A549 (cell line): Measurements from ENCODE around the gene TRIM10. TPM values are rescaled to one million over a fixed set of nuclear protein-coding genes. Genes with fewer than 3 reads are reported as not detected.

Experiments
- ATAC-seq, 2 experiments: fragments of 200-7000 bp in 1 of 2; fragments of >200 bp in 1 of 2; cut with Nextera tagmentation in 1 of 2; cut with Tn5 transposase in 1 of 2; 3 replicates each; pipeline versions ENCODE4 v1.8.0 to v1.9.1; 2018 to 2020; ENCODE audit warnings: mild to moderate bottlenecking in 1 of 2, moderate library complexity in 1 of 2
- CTCF ChIA-PET: fragments of 300-600 bp; sonication (Branson Sonifier 250); formaldehyde crosslinking; extraction: SDS; loops from one replicate; lab custom pipeline; 2021; ENCODE audit warnings: antibody characterized with exemption, inconsistent platforms; lab: Yijun Ruan, JAX
- POLR2A ChIA-PET: fragments of 350-600 bp; formaldehyde crosslinking; extraction: SDS; loops from one replicate; lab custom pipeline; 2021; ENCODE audit warnings: antibody characterized with exemption, inconsistent platforms; lab: Yijun Ruan, JAX
- DNase-seq, 2 experiments: peaks; one replicate each; pipeline versions ENCODE4 v3.0.0 to v3.0.0-alpha.2; 2011 to 2016; ENCODE audit warnings: low read depth in 1 of 2, low spot score in 1 of 2
- FAIRE-seq: peaks from 2 replicates; lab custom pipeline; 2011; peaks lifted over from hg19 to GRCh38; lab: Jason Lieb, UNC
- H3K27ac ChIP-seq, 2 experiments: fragments of >200 bp; sonication (Bioruptor Twin); formaldehyde crosslinking; 3 replicates each; pipeline ENCODE4 v1.5.1; 2016 to 2017
- H3K4me1 ChIP-seq: fragments of >200 bp; sonication (Bioruptor Twin); formaldehyde crosslinking; 3 replicates; pipeline ENCODE4 v1.6.1; 2016
- H3K4me2 ChIP-seq: fragments of >200 bp; sonication (Bioruptor Twin); formaldehyde crosslinking; 3 replicates; pipeline ENCODE4 v1.6.1; 2016
- H3K4me3 ChIP-seq: fragments of >200 bp; sonication (Bioruptor Twin); formaldehyde crosslinking; 3 replicates; pipeline ENCODE4 v1.5.1; 2016
- H3K9me3 ChIP-seq: fragments of >200 bp; sonication (Bioruptor Twin); formaldehyde crosslinking; 3 replicates; pipeline ENCODE4 v1.6.1; 2016
- CBX2 ChIP-seq: fragments of 200-600 bp; sonication (generic); IDR thresholded peaks from 2 replicates; pipeline ENCODE4 v1.6.1; 2016; ENCODE audit warnings: low read depth, mild to moderate bottlenecking, borderline replicate concordance
- CEBPB ChIP-seq, 2 experiments: fragments of >200 bp in 1 of 2; sonication (Bioruptor Twin) in 1 of 2; formaldehyde crosslinking in 1 of 2; IDR thresholded peaks; 2 replicates each; pipeline ENCODE4 v1.6.1; 2012 to 2016
- EHF ChIP-seq: fragments of 250-450 bp; sonication (Bioruptor Pico); IDR thresholded peaks from 2 replicates; pipeline ENCODE4 v1.5.0; 2020; ENCODE audit warnings: mild to moderate bottlenecking
- FOSB ChIP-seq: fragments of 250-450 bp; sonication (Bioruptor Pico); IDR thresholded peaks from 2 replicates; pipeline ENCODE4 v1.5.0; 2020; ENCODE audit warnings: mild to moderate bottlenecking, moderate library complexity
- FOXS1 ChIP-seq: fragments of 250-450 bp; sonication (Bioruptor Pico); IDR thresholded peaks from 2 replicates; pipeline ENCODE4 v1.5.0; 2020; ENCODE audit warnings: mild to moderate bottlenecking, moderate library complexity
- HEYL ChIP-seq: fragments of 250-450 bp; sonication (Bioruptor Pico); IDR thresholded peaks from 2 replicates; pipeline ENCODE4 v1.8.0; 2021; ENCODE audit warnings: mild to moderate bottlenecking, moderate library complexity
- KDM5A ChIP-seq: fragments of 200-600 bp; sonication (generic); IDR thresholded peaks from 2 replicates; pipeline ENCODE4 v1.6.1; 2016; ENCODE audit warnings: antibody characterized with exemption, mild to moderate bottlenecking
- MAZ ChIP-seq: fragments of 150-350 bp; IDR thresholded peaks from 2 replicates; pipeline ENCODE4 v1.6.1; 2014; ENCODE audit warnings: antibody characterized with exemption, low read depth, low read length, borderline replicate concordance
- NPAS2 ChIP-seq: fragments of 250-450 bp; sonication (Bioruptor Pico); IDR thresholded peaks from 2 replicates; pipeline ENCODE4 v1.8.0; 2022; ENCODE audit warnings: mild to moderate bottlenecking, moderate library complexity, borderline replicate concordance
- RAD21 ChIP-seq, 2 experiments: fragments of >200 bp in 1 of 2; sonication (Bioruptor Twin) in 1 of 2; formaldehyde crosslinking in 1 of 2; IDR thresholded peaks in 1 of 2; conservative IDR thresholded peaks in 1 of 2; 2 replicates in 1 of 2; 3 replicates in 1 of 2; pipeline ENCODE4 v1.6.1; 2012 to 2018; ENCODE audit warnings: inconsistent platforms in 1 of 2
- RARB ChIP-seq: fragments of 250-450 bp; sonication (Bioruptor Pico); IDR thresholded peaks from 2 replicates; pipeline ENCODE4 v1.8.0; 2021; ENCODE audit warnings: mild to moderate bottlenecking, moderate library complexity
- SMC3 ChIP-seq: fragments of >200 bp; sonication (Bioruptor Twin); formaldehyde crosslinking; IDR thresholded peaks from 3 replicates; pipeline ENCODE4 v1.6.1; 2018; ENCODE audit warnings: inconsistent platforms
- TP53 ChIP-seq: fragments of 250-450 bp; sonication (Bioruptor Pico); IDR thresholded peaks from 2 replicates; pipeline ENCODE4 v1.5.0; 2021; ENCODE audit warnings: mild to moderate bottlenecking, moderate library complexity
- ZFP36 ChIP-seq: fragments of 450-650 bp; IDR thresholded peaks from 2 replicates; pipeline ENCODE4 v1.6.1; 2014; ENCODE audit warnings: borderline replicate concordance; ENCODE audit not compliant: partially characterized antibody
- WGBS: methylation state at CpG from one replicate; pipeline ENCODE4 v1.1.6; 2017; ENCODE audit errors: missing lambda C conversion rate; 5-methylcytosine and 5-hydroxymethylcytosine counted together
- polyA plus RNA-seq, 4 experiments: library from polyadenylated mRNA; depleted of rRNA in 3 of 4; stranded (reverse); fragments of >200 nt; fragmentation: RNase III in 1 of 4; extraction: RNeasy Plus Mini Kit Qiagen cat#74134 plus additional on column Dnase treatment in 1 of 4; gene quantifications; 2 replicates in 3 of 4; 3 replicates in 1 of 4; pipeline ENCODE4 v1.2.3, GENCODE V29; 2011 to 2017
- TF ChIP-seq, protein P1 (sequence below): IDR thresholded peaks from 2 replicates; pipeline ENCODE4 v1.6.1; 2012
- TF ChIP-seq, protein P2 (sequence below): IDR thresholded peaks from 2 replicates; pipeline ENCODE4 v1.6.1; 2012
- TF ChIP-seq, protein P3 (sequence below): fragments of 250-450 bp; sonication (Bioruptor Pico); IDR thresholded peaks from 2 replicates; pipeline ENCODE4 v1.5.0; 2021; ENCODE audit warnings: mild to moderate bottlenecking, moderate library complexity, borderline replicate concordance
- TF ChIP-seq, protein P4 (sequence below): fragments of 250-450 bp; sonication (Bioruptor Pico); IDR thresholded peaks from 2 replicates; pipeline ENCODE4 v1.5.0; 2020; ENCODE audit warnings: low read depth, mild to moderate bottlenecking, moderate library complexity
- TF ChIP-seq, protein P5 (sequence below): fragments of >200 bp; sonication (Bioruptor Twin); formaldehyde crosslinking; IDR thresholded peaks from 3 replicates; pipeline ENCODE4 v1.5.1; 2016

Gene TRIM10
- polyA plus RNA-seq, 2 of the 4 experiments (the other 2 are of a cell fraction): 0.03 to 0.12 TPM

DNA sequence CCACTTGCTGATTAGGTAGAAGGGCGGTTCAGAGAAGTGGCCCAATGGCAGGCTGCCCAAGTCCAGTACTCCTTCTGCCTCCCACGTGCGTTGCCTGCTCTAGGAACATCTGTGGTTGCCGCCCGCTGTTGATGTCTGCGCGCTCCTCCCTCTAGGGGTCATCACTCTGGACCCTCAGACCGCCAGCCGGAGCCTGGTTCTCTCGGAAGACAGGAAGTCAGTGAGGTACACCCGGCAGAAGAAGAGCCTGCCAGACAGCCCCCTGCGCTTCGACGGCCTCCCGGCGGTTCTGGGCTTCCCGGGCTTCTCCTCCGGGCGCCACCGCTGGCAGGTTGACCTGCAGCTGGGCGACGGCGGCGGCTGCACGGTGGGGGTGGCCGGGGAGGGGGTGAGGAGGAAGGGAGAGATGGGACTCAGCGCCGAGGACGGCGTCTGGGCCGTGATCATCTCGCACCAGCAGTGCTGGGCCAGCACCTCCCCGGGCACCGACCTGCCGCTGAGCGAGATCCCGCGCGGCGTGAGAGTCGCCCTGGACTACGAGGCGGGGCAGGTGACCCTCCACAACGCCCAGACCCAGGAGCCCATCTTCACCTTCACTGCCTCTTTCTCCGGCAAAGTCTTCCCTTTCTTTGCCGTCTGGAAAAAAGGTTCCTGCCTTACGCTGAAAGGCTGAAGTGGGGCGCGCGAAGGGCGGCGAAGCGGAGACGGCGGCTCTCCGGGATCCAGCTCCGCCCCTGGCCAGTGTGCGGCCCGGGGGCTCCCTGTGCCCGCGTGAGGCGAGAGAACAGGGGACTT, 10.9 kb upstream of the TRIM10 start:
- ATAC-seq (no peak), DNase-seq (no peak)
- POLR2A ChIA-PET: no interaction called here
- no peaks in the 10 kb centered on the region for H3K9me3 ChIP-seq
- H3K4me3 ChIP-seq: no peak overlapping the region
- no peaks in the 10 kb centered on the region for H3K4me1 ChIP-seq
- H3K4me2 ChIP-seq: no peak overlapping the region
- 84% methylated on average over 25 of the region's 62 CpGs for WGBS
- H3K27ac ChIP-seq: no peak overlapping the region
- no peak for TF ChIP-seq NPAS2 (CRISPR knock-in tag)
- no peak for TF ChIP-seq RARB (CRISPR knock-in tag)
- no peak for TF ChIP-seq FOSB (CRISPR knock-in tag)
- TF ChIP-seq, protein P1, sequence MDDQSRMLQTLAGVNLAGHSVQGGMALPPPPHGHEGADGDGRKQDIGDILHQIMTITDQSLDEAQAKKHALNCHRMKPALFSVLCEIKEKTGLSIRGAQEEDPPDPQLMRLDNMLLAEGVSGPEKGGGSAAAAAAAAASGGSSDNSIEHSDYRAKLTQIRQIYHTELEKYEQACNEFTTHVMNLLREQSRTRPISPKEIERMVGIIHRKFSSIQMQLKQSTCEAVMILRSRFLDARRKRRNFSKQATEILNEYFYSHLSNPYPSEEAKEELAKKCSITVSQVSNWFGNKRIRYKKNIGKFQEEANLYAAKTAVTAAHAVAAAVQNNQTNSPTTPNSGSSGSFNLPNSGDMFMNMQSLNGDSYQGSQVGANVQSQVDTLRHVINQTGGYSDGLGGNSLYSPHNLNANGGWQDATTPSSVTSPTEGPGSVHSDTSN: no peak
- TF ChIP-seq, protein P2, sequence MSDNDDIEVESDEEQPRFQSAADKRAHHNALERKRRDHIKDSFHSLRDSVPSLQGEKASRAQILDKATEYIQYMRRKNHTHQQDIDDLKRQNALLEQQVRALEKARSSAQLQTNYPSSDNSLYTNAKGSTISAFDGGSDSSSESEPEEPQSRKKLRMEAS: no peak
- TF ChIP-seq, protein P3, sequence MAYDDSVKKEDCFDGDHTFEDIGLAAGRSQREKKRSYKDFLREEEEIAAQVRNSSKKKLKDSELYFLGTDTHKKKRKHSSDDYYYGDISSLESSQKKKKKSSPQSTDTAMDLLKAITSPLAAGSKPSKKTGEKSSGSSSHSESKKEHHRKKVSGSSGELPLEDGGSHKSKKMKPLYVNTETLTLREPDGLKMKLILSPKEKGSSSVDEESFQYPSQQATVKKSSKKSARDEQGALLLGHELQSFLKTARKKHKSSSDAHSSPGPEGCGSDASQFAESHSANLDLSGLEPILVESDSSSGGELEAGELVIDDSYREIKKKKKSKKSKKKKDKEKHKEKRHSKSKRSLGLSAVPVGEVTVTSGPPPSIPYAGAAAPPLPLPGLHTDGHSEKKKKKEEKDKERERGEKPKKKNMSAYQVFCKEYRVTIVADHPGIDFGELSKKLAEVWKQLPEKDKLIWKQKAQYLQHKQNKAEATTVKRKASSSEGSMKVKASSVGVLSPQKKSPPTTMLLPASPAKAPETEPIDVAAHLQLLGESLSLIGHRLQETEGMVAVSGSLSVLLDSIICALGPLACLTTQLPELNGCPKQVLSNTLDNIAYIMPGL (CRISPR knock-in tag): no peak
- TF ChIP-seq HEYL (CRISPR knock-in tag): no peak
- no peak for TF ChIP-seq MAZ
- TF ChIP-seq CEBPB (IDR thresholded peaks at IDR 0.05): no peak
- TF ChIP-seq KDM5A: no peak
- TF ChIP-seq TP53 (CRISPR knock-in tag): no peak
- TF ChIP-seq EHF (CRISPR knock-in tag): no peak
- TF ChIP-seq ZFP36: no peak
- TF ChIP-seq, all 56 proteins: peak for 0
- CTCF ChIA-PET: interaction anchor here (0.9 to 2.2 kb wide), 6 partner anchors 41 to 324 kb away, joined by 3 to 16 read pairs (median 4); no protein-coding TSS in a partner anchor
- FAIRE-seq: no peak

DNA sequence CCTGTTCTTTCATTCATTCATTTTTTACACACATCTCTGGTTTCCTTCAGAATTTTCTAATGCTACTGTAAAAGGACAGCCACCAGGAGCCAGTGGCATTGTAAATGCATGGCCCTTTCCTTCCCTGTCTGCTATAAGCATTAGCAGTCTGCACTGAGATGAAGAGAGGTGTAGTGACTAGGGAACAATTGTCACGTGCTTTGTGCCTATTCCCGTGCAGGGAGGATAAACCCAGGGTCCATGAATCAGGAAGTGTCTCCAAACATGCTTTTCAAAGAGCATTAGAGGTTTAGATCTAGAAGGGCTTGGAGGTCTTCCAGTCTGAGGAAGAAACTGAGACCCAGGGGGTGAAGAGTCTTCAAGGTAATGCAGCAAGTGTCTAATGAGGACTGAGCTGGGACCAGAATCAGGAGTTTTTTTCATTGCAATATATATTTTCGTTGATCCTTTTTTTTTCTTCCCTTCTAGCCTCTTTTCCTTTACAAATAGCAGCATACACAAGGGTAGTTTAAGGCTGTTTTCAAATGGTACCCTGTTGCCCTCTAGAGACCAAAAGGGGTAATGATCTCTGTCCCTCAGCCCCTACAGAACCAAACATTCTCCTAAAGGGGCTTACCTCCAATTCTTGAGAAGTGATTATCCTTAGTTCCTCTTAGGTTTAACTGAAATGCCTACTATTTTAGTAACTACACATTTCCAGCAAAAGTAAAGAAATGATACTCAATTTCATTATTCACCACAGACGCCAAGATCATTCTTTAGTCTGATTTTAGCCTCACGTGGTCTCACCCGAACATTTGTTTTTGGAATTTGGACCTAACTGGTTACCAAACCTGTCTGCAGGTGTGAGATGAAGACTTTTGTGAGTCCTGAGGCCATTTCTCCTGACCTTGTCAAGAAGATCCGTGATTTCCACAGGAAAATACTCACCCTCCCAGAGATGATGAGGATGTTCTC, 8.9 kb upstream of the TRIM10 start:
- CTCF ChIA-PET: interaction anchor here (0.7 to 2.2 kb wide), 9 partner anchors 36 to 309 kb away, joined by 3 to 16 read pairs (median 4); no protein-coding TSS in a partner anchor
- no peak for FAIRE-seq
- WGBS: 35% methylated on average over 7 of the region's 7 CpGs

More for the DNA sequence above, 8.9 kb upstream of the TRIM10 start:
- ATAC-seq (peak; percentile 89 to 97; a peak in 5 of 6 replicates), DNase-seq (peak; percentile 33 to 45)
- TF ChIP-seq RAD21 (conservative IDR thresholded peaks at IDR 0.05 in 1 of 2, IDR thresholded peaks at IDR 0.05 in 1 of 2): peak; percentile 77 to 81
- no peak for TF ChIP-seq FOXS1
- TF ChIP-seq, protein P4, sequence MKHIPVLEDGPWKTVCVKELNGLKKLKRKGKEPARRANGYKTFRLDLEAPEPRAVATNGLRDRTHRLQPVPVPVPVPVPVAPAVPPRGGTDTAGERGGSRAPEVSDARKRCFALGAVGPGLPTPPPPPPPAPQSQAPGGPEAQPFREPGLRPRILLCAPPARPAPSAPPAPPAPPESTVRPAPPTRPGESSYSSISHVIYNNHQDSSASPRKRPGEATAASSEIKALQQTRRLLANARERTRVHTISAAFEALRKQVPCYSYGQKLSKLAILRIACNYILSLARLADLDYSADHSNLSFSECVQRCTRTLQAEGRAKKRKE (CRISPR knock-in tag): no peak
- no peak for TF ChIP-seq CBX2
- peak; percentile 74 for TF ChIP-seq SMC3
- no peak for TF ChIP-seq MAZ
- TF ChIP-seq, protein P5, sequence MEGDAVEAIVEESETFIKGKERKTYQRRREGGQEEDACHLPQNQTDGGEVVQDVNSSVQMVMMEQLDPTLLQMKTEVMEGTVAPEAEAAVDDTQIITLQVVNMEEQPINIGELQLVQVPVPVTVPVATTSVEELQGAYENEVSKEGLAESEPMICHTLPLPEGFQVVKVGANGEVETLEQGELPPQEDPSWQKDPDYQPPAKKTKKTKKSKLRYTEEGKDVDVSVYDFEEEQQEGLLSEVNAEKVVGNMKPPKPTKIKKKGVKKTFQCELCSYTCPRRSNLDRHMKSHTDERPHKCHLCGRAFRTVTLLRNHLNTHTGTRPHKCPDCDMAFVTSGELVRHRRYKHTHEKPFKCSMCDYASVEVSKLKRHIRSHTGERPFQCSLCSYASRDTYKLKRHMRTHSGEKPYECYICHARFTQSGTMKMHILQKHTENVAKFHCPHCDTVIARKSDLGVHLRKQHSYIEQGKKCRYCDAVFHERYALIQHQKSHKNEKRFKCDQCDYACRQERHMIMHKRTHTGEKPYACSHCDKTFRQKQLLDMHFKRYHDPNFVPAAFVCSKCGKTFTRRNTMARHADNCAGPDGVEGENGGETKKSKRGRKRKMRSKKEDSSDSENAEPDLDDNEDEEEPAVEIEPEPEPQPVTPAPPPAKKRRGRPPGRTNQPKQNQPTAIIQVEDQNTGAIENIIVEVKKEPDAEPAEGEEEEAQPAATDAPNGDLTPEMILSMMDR: peak; percentile 69
- TF ChIP-seq, protein P3 (CRISPR knock-in tag): no peak
- TF ChIP-seq TP53 (CRISPR knock-in tag): no peak
- Histone ChIP-seq H3K9me3 (no peaks in the 10 kb centered on the region), H3K27ac (no peak overlapping the region), H3K4me1 (no peaks in the 10 kb centered on the region), H3K4me2 (no peak overlapping the region), H3K4me3 (no peak overlapping the region)
- POLR2A ChIA-PET: no interaction called here
